H9 (cell line): ENCODE results near the gene ADAMTSL4. TPM values are rescaled to one million over a fixed set of nuclear protein-coding genes. Genes with fewer than 3 reads are reported as not detected.

ENCODE experiments used
- DNase-seq: peaks from one replicate; pipeline ENCODE4 v3.0.0-alpha.2; 2017
- H2AFZ ChIP-seq: one replicate; pipeline ENCODE4 v1.6.1; 2013; ENCODE audit warnings: mild to moderate bottlenecking, low read length, control low read depth, moderate library complexity
- H2AK5ac ChIP-seq: 2 replicates; pipeline ENCODE4 v1.6.1; 2013; ENCODE audit warnings: low read length, control low read depth, mixed read lengths; ENCODE audit not compliant: insufficient read length
- H2BK120ac ChIP-seq: one replicate; pipeline ENCODE4 v1.6.1; 2013; ENCODE audit warnings: low read depth, mild to moderate bottlenecking, low read length, control low read depth, inconsistent platforms; ENCODE audit not compliant: poor library complexity, severe bottlenecking
- H2BK12ac ChIP-seq: 2 replicates; pipeline ENCODE4 v1.6.1; 2013; ENCODE audit warnings: low read length, control low read depth, mixed read lengths, low read depth; ENCODE audit not compliant: insufficient read length
- H2BK15ac ChIP-seq: 2 replicates; pipeline ENCODE4 v1.6.1; 2013; ENCODE audit warnings: low read depth, low read length, control low read depth
- H2BK20ac ChIP-seq: one replicate; pipeline ENCODE4 v1.6.1; 2013; ENCODE audit warnings: low read depth, mild to moderate bottlenecking, low read length, control low read depth, inconsistent platforms; ENCODE audit not compliant: poor library complexity, severe bottlenecking
- H2BK5ac ChIP-seq: 2 replicates; pipeline ENCODE4 v1.6.1; 2013; ENCODE audit warnings: low read length, control low read depth, mixed read lengths; ENCODE audit not compliant: insufficient read length
- H3K14ac ChIP-seq: 2 replicates; pipeline ENCODE4 v1.6.1; 2013; ENCODE audit warnings: low read length, control low read depth; ENCODE audit not compliant: insufficient read depth
- H3K18ac ChIP-seq: 2 replicates; pipeline ENCODE4 v1.6.1; 2013; ENCODE audit warnings: low read depth, mild to moderate bottlenecking, mixed read lengths, low read length, control low read depth; ENCODE audit not compliant: insufficient read length
- H3K23ac ChIP-seq: 2 replicates; pipeline ENCODE4 v1.6.1; 2013; ENCODE audit warnings: low read length, control low read depth, mixed read lengths, low read depth; ENCODE audit not compliant: insufficient read length
- H3K23me2 ChIP-seq: 2 replicates; pipeline ENCODE4 v1.6.1; 2013; ENCODE audit warnings: low read depth, mild to moderate bottlenecking, mixed read lengths, low read length, control low read depth; ENCODE audit not compliant: insufficient read length, poor library complexity, severe bottlenecking
- H3K27ac ChIP-seq: 2 replicates; pipeline ENCODE4 v1.5.1; 2013; ENCODE audit warnings: low read length, control low read depth, mixed read lengths, low read depth; ENCODE audit not compliant: insufficient read length
- H3K27me3 ChIP-seq: 2 replicates; pipeline ENCODE4 v1.6.1; 2013; ENCODE audit warnings: low read length, control low read depth, inconsistent platforms; ENCODE audit not compliant: insufficient read depth
- H3K4ac ChIP-seq: 2 replicates; pipeline ENCODE4 v1.6.1; 2013; ENCODE audit warnings: low read depth, mild to moderate bottlenecking, control low read depth, inconsistent platforms, low read length, moderate library complexity
- H3K4me1 ChIP-seq: 2 replicates; pipeline ENCODE4 v1.6.1; 2013; ENCODE audit warnings: low read length, control low read depth, inconsistent platforms; ENCODE audit not compliant: insufficient read depth
- H3K4me2 ChIP-seq: 2 replicates; pipeline ENCODE4 v1.6.1; 2013; ENCODE audit warnings: low read length, control low read depth, mixed read lengths; ENCODE audit not compliant: insufficient read length, insufficient read depth
- H3K56ac ChIP-seq: 2 replicates; pipeline ENCODE4 v1.6.1; 2013; ENCODE audit warnings: low read depth, mild to moderate bottlenecking, mixed read lengths, low read length, control low read depth; ENCODE audit not compliant: insufficient read length
- H3K79me1 ChIP-seq: 2 replicates; pipeline ENCODE4 v1.6.1; 2013; ENCODE audit warnings: low read depth, mild to moderate bottlenecking, moderate library complexity, low read length, control low read depth, inconsistent platforms; ENCODE audit not compliant: insufficient read depth, poor library complexity, severe bottlenecking
- H3K79me2 ChIP-seq: 2 replicates; pipeline ENCODE4 v1.6.1; 2013; ENCODE audit warnings: low read length, control low read depth, inconsistent platforms; ENCODE audit not compliant: insufficient read depth
- H3K9ac ChIP-seq: 2 replicates; pipeline ENCODE4 v1.6.1; 2013; ENCODE audit warnings: low read length, control low read depth, mixed read lengths; ENCODE audit not compliant: insufficient read length; ENCODE audit errors: extremely low read depth
- H3K9me3 ChIP-seq: one replicate; pipeline ENCODE4 v1.6.1; 2013; ENCODE audit warnings: low read depth, low read length, inconsistent platforms; ENCODE audit not compliant: control insufficient read depth
- H3T11ph ChIP-seq: one replicate; pipeline ENCODE4 v1.6.1; 2013; ENCODE audit warnings: mild to moderate bottlenecking, low read length, control low read depth, inconsistent platforms
- H4K20me1 ChIP-seq: one replicate; pipeline ENCODE4 v1.6.1; 2013; ENCODE audit not compliant: control insufficient read depth, insufficient read length, insufficient read depth
- H4K5ac ChIP-seq: 2 replicates; pipeline ENCODE4 v1.6.1; 2013; ENCODE audit warnings: low read depth, mild to moderate bottlenecking, mixed read lengths, low read length, control low read depth; ENCODE audit not compliant: insufficient read length
- H4K8ac ChIP-seq: replicated peaks from 2 replicates; pipeline ENCODE4 v1.6.1; 2013; ENCODE audit warnings: low read length, control low read depth, mixed read lengths, low read depth; ENCODE audit not compliant: insufficient read length
- H4K91ac ChIP-seq: 2 replicates; pipeline ENCODE4 v1.6.1; 2013; ENCODE audit warnings: low read depth, mild to moderate bottlenecking, moderate library complexity, mixed read lengths, low read length, control low read depth; ENCODE audit not compliant: insufficient read length
- H3K27ac Mint-ChIP-seq, 3 experiments: 2 replicates in 2 of 3; 3 replicates in 1 of 3; pipeline ENCODE4 v1.8.0; 2020 to 2021; ENCODE audit warnings: mixed read lengths in 3 of 3, mild to moderate bottlenecking in 1 of 3, moderate library complexity in 1 of 3
- H3K27me3 Mint-ChIP-seq: 2 replicates; pipeline ENCODE4 v1.8.0; 2021; ENCODE audit warnings: low read depth, mild to moderate bottlenecking, moderate library complexity, mixed read lengths
- H3K36me3 Mint-ChIP-seq, 3 experiments: 2 replicates in 2 of 3; 3 replicates in 1 of 3; pipeline ENCODE4 v1.8.0; 2020 to 2021; ENCODE audit warnings: low read depth in 3 of 3, mixed read lengths in 3 of 3; ENCODE audit not compliant: insufficient read depth in 1 of 3
- H3K4me1 Mint-ChIP-seq, 2 experiments: 2 replicates each; pipeline ENCODE4 v1.8.0; 2020; ENCODE audit warnings: mixed read lengths in 2 of 2
- H3K4me3 Mint-ChIP-seq, 2 experiments: 2 replicates in 1 of 2; 3 replicates in 1 of 2; pipeline ENCODE4 v1.8.0; 2020 to 2021; ENCODE audit warnings: mild to moderate bottlenecking in 2 of 2, mixed read lengths in 2 of 2, moderate library complexity in 1 of 2
- H3K9me3 Mint-ChIP-seq, 2 experiments: 2 replicates in 1 of 2; 3 replicates in 1 of 2; pipeline ENCODE4 v1.8.0; 2020; ENCODE audit warnings: mild to moderate bottlenecking in 2 of 2, mixed read lengths in 2 of 2, moderate library complexity in 1 of 2
- WGBS: extraction: QIAGEN DNeasy Blood & Tissue Kit; methylation state at CpG from one replicate; pipeline ENCODE4 v1.1.7; 2013; ENCODE audit warnings: missing lambda C conversion rate, low lambda C conversion rate, mixed read lengths; ENCODE audit not compliant: insufficient read length; ENCODE audit errors: extremely low coverage; 5-methylcytosine and 5-hydroxymethylcytosine counted together
- total RNA-seq: library from RNA; stranded (reverse); gene quantifications from 2 replicates; pipeline ENCODE4 v1.2.1, GENCODE V29; 2021
- TF ChIP-seq, protein P1 (sequence below): fragments of 200-600 bp; sonication (generic); conservative IDR thresholded peaks from 3 replicates; pipeline ENCODE4 v1.8.0; 2021; ENCODE audit warnings: antibody characterized with exemption, mild to moderate bottlenecking

Gene ADAMTSL4
- total RNA-seq, 1 experiment from 2014 or later: 6.1 TPM

DNA sequence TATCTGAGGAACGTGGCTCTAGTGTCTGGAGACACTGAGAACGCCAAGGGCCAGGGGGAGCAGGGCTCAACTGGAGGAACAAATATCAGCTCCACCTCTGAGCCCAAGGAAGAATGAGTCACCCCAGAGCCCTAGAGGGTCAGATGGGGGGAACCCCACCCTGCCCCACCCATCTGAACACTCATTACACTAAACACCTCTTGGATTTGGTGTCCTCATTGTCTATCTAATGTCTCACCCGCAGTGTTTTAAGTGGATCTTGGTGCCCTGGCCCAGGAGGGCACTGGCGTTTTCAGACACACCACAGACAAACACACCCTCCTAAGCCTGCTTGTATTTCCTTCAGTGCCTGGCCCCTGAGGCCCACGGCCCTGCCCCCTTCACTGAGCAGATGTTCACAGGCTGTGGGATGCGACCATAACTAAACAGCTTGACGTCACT lies 35.8 kb upstream of the ADAMTSL4 start:
- Histone ChIP-seq H3T11ph (no peak overlapping the region), H3K27ac (no peak overlapping the region), H3K9me3 (no peaks in the 10 kb centered on the region), H3K23ac (no peak overlapping the region), H3K23me2 (peaks cover 12% of the 10 kb centered on the region), H3K4me2 (no peak overlapping the region), H2AK5ac (no peak overlapping the region), H2BK12ac (no peak overlapping the region), H3K4me1 (peaks cover 2% of the 10 kb centered on the region; the same call in 1 of the 2 replicates), H2AFZ (no peak overlapping the region), H3K9ac (no peak overlapping the region), H3K56ac (no peak overlapping the region), H4K20me1 (peaks cover 2% of the 10 kb centered on the region), H3K18ac (no peak overlapping the region), H4K5ac (no peak overlapping the region), H3K27me3 (no peaks in the 10 kb centered on the region), H4K91ac (no peak overlapping the region), H2BK5ac (no peak overlapping the region), H2BK20ac (no peak overlapping the region), H3K79me1 (no peaks in the 10 kb centered on the region), H3K79me2 (no peaks in the 10 kb centered on the region), H2BK120ac (no peak overlapping the region), H2BK15ac (no peak overlapping the region), H3K4ac (no peak overlapping the region), H4K8ac (no peak overlapping the region), H3K14ac (no peak overlapping the region)
- Mint-ChIP-seq H3K9me3 (no peaks in the 10 kb centered on the region), H3K27ac (no peak overlapping the region), H3K27me3 (peaks cover 1% of the 10 kb centered on the region; the same call in 1 of the 2 replicates), H3K4me1 (peaks cover 9 to 15% of the 10 kb centered on the region in 2 experiments), H3K36me3 (peaks cover 0 to 11% (median 0%) of the 10 kb centered on the region in 3 experiments; a peak in 4 of 7 replicates), H3K4me3 (no peak overlapping the region)
- TF ChIP-seq, protein P1, sequence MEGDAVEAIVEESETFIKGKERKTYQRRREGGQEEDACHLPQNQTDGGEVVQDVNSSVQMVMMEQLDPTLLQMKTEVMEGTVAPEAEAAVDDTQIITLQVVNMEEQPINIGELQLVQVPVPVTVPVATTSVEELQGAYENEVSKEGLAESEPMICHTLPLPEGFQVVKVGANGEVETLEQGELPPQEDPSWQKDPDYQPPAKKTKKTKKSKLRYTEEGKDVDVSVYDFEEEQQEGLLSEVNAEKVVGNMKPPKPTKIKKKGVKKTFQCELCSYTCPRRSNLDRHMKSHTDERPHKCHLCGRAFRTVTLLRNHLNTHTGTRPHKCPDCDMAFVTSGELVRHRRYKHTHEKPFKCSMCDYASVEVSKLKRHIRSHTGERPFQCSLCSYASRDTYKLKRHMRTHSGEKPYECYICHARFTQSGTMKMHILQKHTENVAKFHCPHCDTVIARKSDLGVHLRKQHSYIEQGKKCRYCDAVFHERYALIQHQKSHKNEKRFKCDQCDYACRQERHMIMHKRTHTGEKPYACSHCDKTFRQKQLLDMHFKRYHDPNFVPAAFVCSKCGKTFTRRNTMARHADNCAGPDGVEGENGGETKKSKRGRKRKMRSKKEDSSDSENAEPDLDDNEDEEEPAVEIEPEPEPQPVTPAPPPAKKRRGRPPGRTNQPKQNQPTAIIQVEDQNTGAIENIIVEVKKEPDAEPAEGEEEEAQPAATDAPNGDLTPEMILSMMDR: no peak
- no CpG with 5 or more reads among the region's 7 CpGs for WGBS
- no peak for DNase-seq
